ENCODE measurements around the gene ZNF883.

GRCh38 chr9:112970939-112971338 is 41.1 kb downstream of the ZNF883 start:
- TF ChIP-seq ZFP30 (CRISPR knock-in tag; IDR thresholded peaks at IDR 0.05) (no peak), ARNTL (CRISPR knock-in tag; IDR thresholded peaks at IDR 0.05; ENCODE audit: borderline replicate concordance, low read depth) (no peak), ZNF565 (CRISPR knock-in tag; conservative IDR thresholded peaks at IDR 0.05; ENCODE audit: low read depth) (no peak), ZNF70 (CRISPR knock-in tag; IDR thresholded peaks at IDR 0.05) (no peak), POU6F1 (CRISPR knock-in tag; IDR thresholded peaks at IDR 0.05; ENCODE audit: borderline replicate concordance, low read depth) (no peak), CSRNP3 (CRISPR knock-in tag; IDR thresholded peaks at IDR 0.05) (no peak), TCF4 (CRISPR knock-in tag; IDR thresholded peaks at IDR 0.05; ENCODE audit: borderline replicate concordance) (no peak)
- TF ChIP-seq, protein P1, sequence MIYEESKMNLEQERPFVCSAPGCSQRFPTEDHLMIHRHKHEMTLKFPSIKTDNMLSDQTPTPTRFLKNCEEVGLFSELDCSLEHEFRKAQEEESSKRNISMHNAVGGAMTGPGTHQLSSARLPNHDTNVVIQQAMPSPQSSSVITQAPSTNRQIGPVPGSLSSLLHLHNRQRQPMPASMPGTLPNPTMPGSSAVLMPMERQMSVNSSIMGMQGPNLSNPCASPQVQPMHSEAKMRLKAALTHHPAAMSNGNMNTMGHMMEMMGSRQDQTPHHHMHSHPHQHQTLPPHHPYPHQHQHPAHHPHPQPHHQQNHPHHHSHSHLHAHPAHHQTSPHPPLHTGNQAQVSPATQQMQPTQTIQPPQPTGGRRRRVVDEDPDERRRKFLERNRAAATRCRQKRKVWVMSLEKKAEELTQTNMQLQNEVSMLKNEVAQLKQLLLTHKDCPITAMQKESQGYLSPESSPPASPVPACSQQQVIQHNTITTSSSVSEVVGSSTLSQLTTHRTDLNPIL (CRISPR knock-in tag; IDR thresholded peaks at IDR 0.05; ENCODE audit: low read depth) = no peak
- TF ChIP-seq, protein P2, sequence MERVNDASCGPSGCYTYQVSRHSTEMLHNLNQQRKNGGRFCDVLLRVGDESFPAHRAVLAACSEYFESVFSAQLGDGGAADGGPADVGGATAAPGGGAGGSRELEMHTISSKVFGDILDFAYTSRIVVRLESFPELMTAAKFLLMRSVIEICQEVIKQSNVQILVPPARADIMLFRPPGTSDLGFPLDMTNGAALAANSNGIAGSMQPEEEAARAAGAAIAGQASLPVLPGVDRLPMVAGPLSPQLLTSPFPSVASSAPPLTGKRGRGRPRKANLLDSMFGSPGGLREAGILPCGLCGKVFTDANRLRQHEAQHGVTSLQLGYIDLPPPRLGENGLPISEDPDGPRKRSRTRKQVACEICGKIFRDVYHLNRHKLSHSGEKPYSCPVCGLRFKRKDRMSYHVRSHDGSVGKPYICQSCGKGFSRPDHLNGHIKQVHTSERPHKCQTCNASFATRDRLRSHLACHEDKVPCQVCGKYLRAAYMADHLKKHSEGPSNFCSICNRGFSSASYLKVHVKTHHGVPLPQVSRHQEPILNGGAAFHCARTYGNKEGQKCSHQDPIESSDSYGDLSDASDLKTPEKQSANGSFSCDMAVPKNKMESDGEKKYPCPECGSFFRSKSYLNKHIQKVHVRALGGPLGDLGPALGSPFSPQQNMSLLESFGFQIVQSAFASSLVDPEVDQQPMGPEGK (CRISPR knock-in tag; IDR thresholded peaks at IDR 0.05; ENCODE audit: borderline replicate concordance) = no peak

Data from SK-N-SH treated with all-trans-retinoic acid at 6 μM for 48 hours (cell line).